Caco-2 (cell line): ENCODE results near the gene SH3BGRL2. TPM values are rescaled to one million over a fixed set of nuclear protein-coding genes. Genes with fewer than 3 reads are reported as not detected.
A peak's percentile ranks its signal among the peaks of the same experiment; 100 is the strongest.

Experiments
- Bru-seq: library from RNA; stranded (reverse); fragments of 400-500 nt; gene quantifications from one replicate; lab custom pipeline; 2021; lab: Mats Ljungman, UMichigan
- BruChase-seq, 2 experiments: library from RNA; stranded (reverse); fragments of 400-500 nt; gene quantifications; one replicate each; lab custom pipeline; 2021; lab: Mats Ljungman, UMichigan
- BruUV-seq: library from RNA; stranded (reverse); fragments of 400-500 nt; replicated peaks from 2 replicates; lab custom pipeline; 2021; lab: Mats Ljungman, UMichigan
- CTCF ChIA-PET: fragments of 300-600 bp; sonication (Branson Sonifier 250); formaldehyde crosslinking; loops from one replicate; lab custom pipeline; 2022; ENCODE audit warnings: antibody characterized with exemption; lab: Charles Lee
- POLR2A ChIA-PET: fragments of 300-600 bp; sonication (Branson Sonifier 250); formaldehyde crosslinking; loops from one replicate; lab custom pipeline; 2022; ENCODE audit warnings: antibody characterized with exemption; lab: Charles Lee
- DNase-seq, 2 experiments: peaks; one replicate each; pipeline versions ENCODE4 v3.0.0 to v3.0.0-alpha.2; 2020 to 2022
- H3K27me3 ChIP-seq: replicated peaks from 2 replicates; pipeline ENCODE4 v1.6.0; 2011; ENCODE audit warnings: low read length; ENCODE audit not compliant: control insufficient read depth, insufficient read depth
- H3K36me3 ChIP-seq: 2 replicates; pipeline ENCODE4 v1.5.1; 2011; ENCODE audit warnings: low read length; ENCODE audit not compliant: control insufficient read depth, insufficient read depth
- H3K4me1 ChIP-seq: fragments of 250-450 bp; sonication (Bioruptor Pico); 2 replicates; pipeline ENCODE4 v1.5.1; 2020; ENCODE audit warnings: mild to moderate bottlenecking
- H3K4me3 ChIP-seq: 2 replicates; pipeline ENCODE4 v1.5.1; 2011; ENCODE audit warnings: low read depth, mild to moderate bottlenecking, control low read depth, low read length
- H3K9me3 ChIP-seq: fragments of 250-450 bp; sonication (Bioruptor Pico); 2 replicates; pipeline ENCODE4 v1.5.1; 2020; ENCODE audit warnings: mild to moderate bottlenecking, moderate library complexity
- H3K27ac Mint-ChIP-seq: one replicate; pipeline ENCODE4 v1.8.0; 2022; ENCODE audit warnings: mixed read lengths; ENCODE audit not compliant: unreplicated experiment
- H3K27me3 Mint-ChIP-seq: one replicate; pipeline ENCODE4 v1.8.0; 2022; ENCODE audit warnings: mixed read lengths; ENCODE audit not compliant: insufficient read depth, unreplicated experiment
- H3K36me3 Mint-ChIP-seq: one replicate; pipeline ENCODE4 v1.8.0; 2022; ENCODE audit warnings: mild to moderate bottlenecking, mixed read lengths; ENCODE audit not compliant: insufficient read depth, unreplicated experiment
- H3K4me1 Mint-ChIP-seq: one replicate; pipeline ENCODE4 v1.8.0; 2022; ENCODE audit warnings: low read depth, mixed read lengths; ENCODE audit not compliant: unreplicated experiment
- H3K4me3 Mint-ChIP-seq: one replicate; pipeline ENCODE4 v1.8.0; 2022; ENCODE audit warnings: mild to moderate bottlenecking, moderate library complexity, mixed read lengths; ENCODE audit not compliant: unreplicated experiment
- H3K9me3 Mint-ChIP-seq: one replicate; pipeline ENCODE4 v1.8.0; 2022; ENCODE audit warnings: mixed read lengths; ENCODE audit not compliant: unreplicated experiment
- intact Hi-C: fragments of 100-400 bp; cut with micrococcal nuclease; formaldehyde crosslinking; loops from one replicate; pipeline ENCODE4 v1.10.0; 2022; ENCODE audit not compliant: unreplicated experiment
- long read RNA-seq: library from polyadenylated mRNA; stranded (forward); transcript quantifications from one replicate; pipeline ENCODE4 v2.0.0, GENCODE V29; 2022
- total RNA-seq: library from RNA; stranded (reverse); gene quantifications from 2 replicates; pipeline ENCODE4 v1.2.3, GENCODE V29; 2022
- TF ChIP-seq, protein P1 (sequence below), 2 experiments: fragments of 200-600 bp in 1 of 2; IDR thresholded peaks; 1 replicate in 1 of 2; 2 replicates in 1 of 2; pipeline versions ENCODE4 v1.5.1 to v1.8.0; 2011 to 2022; ENCODE audit warnings: antibody characterized with exemption in 1 of 2, control low read depth in 1 of 2, inconsistent platforms in 1 of 2, low read depth in 1 of 2, low read length in 1 of 2, mild to moderate bottlenecking in 1 of 2, moderate library complexity in 1 of 2; ENCODE audit not compliant: insufficient read depth in 1 of 2, severe bottlenecking in 1 of 2, unreplicated experiment in 1 of 2

The SH3BGRL2 gene
- total RNA-seq (102 and 106 TPM in 2 replicates), Bru-seq, nascent RNA (percentile 95 among the genes with signal in this experiment), BruChase-seq, experiment 1, labeled RNA remaining after a 2-hour chase (percentile 93 among the genes with signal in this experiment), BruChase-seq, experiment 2, labeled RNA remaining after a 6-hour chase (percentile 96 among the genes with signal in this experiment)
- long read RNA-seq, full-length matches to known transcripts = 145 of 220 reads
- long read RNA-seq, partial matches to known transcripts = 9 of 220 reads
- long read RNA-seq, other reads (novel, unspliced or antisense) = 66 of 220 reads

GRCh38 chr6:79630883-79631692 lies at the start of gene SH3BGRL2:
Gene SH3BGRL2 (plus strand): TSS chr6:79631329. CDS start chr6:79631462, 133 bp downstream.
- Mint-ChIP-seq H3K27ac (peak within 1 kb of the TSS; percentile 94), H3K27me3 (no peaks in the 10 kb centered on the region), H3K36me3 (peaks cover 25% of the 10 kb centered on the region), H3K9me3 (no peaks in the 10 kb centered on the region), H3K4me3 (peak within 1 kb of the TSS; percentile 95), H3K4me1 (peaks cover 27% of the 10 kb centered on the region)
- ChIA-PET CTCF (interaction anchor here (0.6 to 1.7 kb wide), 4 partner anchors 12 to 47 kb away, joined by 3 to 9 read pairs (median 4); no protein-coding TSS in a partner anchor), POLR2A (interaction anchor here (0.6 to 1.9 kb wide), 14 partner anchors 8 to 1629 kb away, joined by 3 to 15 read pairs (median 6); partner anchors contain the start of gene LCA5)
- Histone ChIP-seq H3K27me3 (no peaks in the 10 kb centered on the region), H3K4me1 (peaks cover 32% of the 10 kb centered on the region), H3K36me3 (no peaks in the 10 kb centered on the region; the same call in 1 of the 2 replicates), H3K9me3 (no peaks in the 10 kb centered on the region), H3K4me3 (peak within 1 kb of the TSS; percentile 90)
- no TSS peak for BruUV-seq
- DNase-seq = peak; percentile 88 to 89
- intact Hi-C loops = loop anchor here (1.0 to 2.0 kb wide), 4 partner anchors 22 to 82 kb away; no protein-coding TSS in a partner anchor
- TF ChIP-seq, protein P1, sequence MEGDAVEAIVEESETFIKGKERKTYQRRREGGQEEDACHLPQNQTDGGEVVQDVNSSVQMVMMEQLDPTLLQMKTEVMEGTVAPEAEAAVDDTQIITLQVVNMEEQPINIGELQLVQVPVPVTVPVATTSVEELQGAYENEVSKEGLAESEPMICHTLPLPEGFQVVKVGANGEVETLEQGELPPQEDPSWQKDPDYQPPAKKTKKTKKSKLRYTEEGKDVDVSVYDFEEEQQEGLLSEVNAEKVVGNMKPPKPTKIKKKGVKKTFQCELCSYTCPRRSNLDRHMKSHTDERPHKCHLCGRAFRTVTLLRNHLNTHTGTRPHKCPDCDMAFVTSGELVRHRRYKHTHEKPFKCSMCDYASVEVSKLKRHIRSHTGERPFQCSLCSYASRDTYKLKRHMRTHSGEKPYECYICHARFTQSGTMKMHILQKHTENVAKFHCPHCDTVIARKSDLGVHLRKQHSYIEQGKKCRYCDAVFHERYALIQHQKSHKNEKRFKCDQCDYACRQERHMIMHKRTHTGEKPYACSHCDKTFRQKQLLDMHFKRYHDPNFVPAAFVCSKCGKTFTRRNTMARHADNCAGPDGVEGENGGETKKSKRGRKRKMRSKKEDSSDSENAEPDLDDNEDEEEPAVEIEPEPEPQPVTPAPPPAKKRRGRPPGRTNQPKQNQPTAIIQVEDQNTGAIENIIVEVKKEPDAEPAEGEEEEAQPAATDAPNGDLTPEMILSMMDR (IDR thresholded peaks at IDR 0.05; ENCODE audit: insufficient read depth in 1 of 2, low read depth in 1 of 2, low read length in 1 of 2, severe bottlenecking in 1 of 2, unreplicated experiment in 1 of 2) = no peak

GRCh38 chr6:79584332-79584731 lies 46.8 kb upstream of the SH3BGRL2 start:
- no peaks in the 10 kb centered on the region for H3K4me1 Mint-ChIP-seq
- H3K36me3 Mint-ChIP-seq = no peaks in the 10 kb centered on the region
- DNase-seq = no peak
- H3K27me3 Mint-ChIP-seq = no peaks in the 10 kb centered on the region
- H3K27ac Mint-ChIP-seq = no peak overlapping the region
- H3K9me3 ChIP-seq = peaks cover 4% of the 10 kb centered on the region
- H3K9me3 Mint-ChIP-seq = peaks cover 18% of the 10 kb centered on the region
- no peak overlapping the region for H3K4me3 Mint-ChIP-seq
- no peaks in the 10 kb centered on the region for H3K36me3 ChIP-seq
- TF ChIP-seq, protein P1 (IDR thresholded peaks at IDR 0.05; ENCODE audit: insufficient read depth in 1 of 2, low read depth in 1 of 2, low read length in 1 of 2, severe bottlenecking in 1 of 2, unreplicated experiment in 1 of 2) = peak in 1 of 2 experiments; percentile 6
- ChIA-PET POLR2A (no interaction called here), CTCF (interaction anchor here (1.1 kb wide), 1 partner anchor 47 kb away, joined by 3 read pairs; the partner anchor contains the start of gene SH3BGRL2)
- intact Hi-C loops = no loop called here
- H3K4me3 ChIP-seq = no peak overlapping the region
- H3K27me3 ChIP-seq = no peaks in the 10 kb centered on the region
- BruUV-seq = no TSS peak
- H3K4me1 ChIP-seq = no peaks in the 10 kb centered on the region

- Mint-ChIP-seq H3K27me3 (no peaks in the 10 kb centered on the region), H3K4me3 (no peak overlapping the region), H3K9me3 (no peaks in the 10 kb centered on the region), H3K27ac (no peak overlapping the region), H3K36me3 (no peaks in the 10 kb centered on the region), H3K4me1 (no peaks in the 10 kb centered on the region)
- H3K4me3 ChIP-seq = no peak overlapping the region
- DNase-seq = peak in 1 of 2 experiments; percentile 53
- TF ChIP-seq, protein P1 (IDR thresholded peaks at IDR 0.05; ENCODE audit: insufficient read depth in 1 of 2, low read depth in 1 of 2, low read length in 1 of 2, severe bottlenecking in 1 of 2, unreplicated experiment in 1 of 2) = peak; percentile 48 to 56
- H3K36me3 ChIP-seq = no peaks in the 10 kb centered on the region
- H3K9me3 ChIP-seq = no peaks in the 10 kb centered on the region; the same call in 1 of the 2 replicates
- intact Hi-C loops = no loop called here
- no peaks in the 10 kb centered on the region for H3K4me1 ChIP-seq
- no TSS peak for BruUV-seq
- POLR2A ChIA-PET = no interaction called here
- CTCF ChIA-PET = interaction anchor here (0.6 kb wide), 1 partner anchor 11 kb away, joined by 3 read pairs; no protein-coding TSS in a partner anchor
- H3K27me3 ChIP-seq = no peaks in the 10 kb centered on the region
Observed at GRCh38 chr6:79586548-79586947, 44.6 kb upstream of the SH3BGRL2 start.
